ENCODE data around the gene TRIM5. TPM values are rescaled to one million over a fixed set of nuclear protein-coding genes. Genes with fewer than 3 reads are reported as not detected.
A peak's percentile ranks its signal among the peaks of the same experiment; 100 is the strongest.

The TRIM5 gene
- total and polyA plus RNA-seq, 10 of the 15 experiments (the other 5 are each of a cell fraction or from before 2014, with no cell fraction given): 20.0 to 59.7 (median 31.8) TPM

DNA sequence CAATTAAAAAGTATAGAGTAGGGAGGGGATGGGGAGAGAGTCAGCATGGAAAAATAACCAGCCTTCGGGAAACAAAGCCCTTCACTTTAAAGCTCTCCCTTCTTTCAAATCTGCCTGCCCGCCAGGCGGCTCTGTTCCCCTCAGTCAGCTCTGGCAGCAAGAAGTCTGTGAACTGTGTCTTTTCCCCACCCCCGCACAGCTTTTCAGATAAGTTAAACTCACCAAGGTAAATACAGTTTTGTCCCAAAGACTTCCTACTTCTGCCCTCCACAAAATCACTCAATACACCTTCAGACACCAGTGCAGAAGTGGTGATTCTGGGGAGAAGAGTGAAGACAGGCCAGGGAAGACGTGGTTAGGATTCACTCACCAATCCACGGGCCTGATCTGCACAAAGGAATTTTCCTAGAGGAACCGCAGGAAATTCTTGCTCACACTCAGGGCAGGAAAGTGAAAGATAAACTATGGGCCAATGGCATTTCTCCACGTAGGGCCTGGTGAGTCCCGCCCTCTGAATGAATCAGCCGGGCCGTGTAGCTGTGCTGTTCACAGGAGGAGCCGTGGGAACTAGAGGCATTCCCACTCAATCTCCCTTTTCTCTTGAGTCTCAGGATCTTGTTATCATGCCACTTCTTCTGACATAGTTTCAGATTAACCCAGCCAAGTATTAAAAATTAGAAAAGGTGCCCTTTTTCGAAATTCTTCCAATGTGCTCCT, at the start of gene TRIM5 (continued):
- TF ChIP-seq, protein P1, sequence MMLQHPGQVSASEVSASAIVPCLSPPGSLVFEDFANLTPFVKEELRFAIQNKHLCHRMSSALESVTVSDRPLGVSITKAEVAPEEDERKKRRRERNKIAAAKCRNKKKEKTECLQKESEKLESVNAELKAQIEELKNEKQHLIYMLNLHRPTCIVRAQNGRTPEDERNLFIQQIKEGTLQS (IDR thresholded peaks at IDR 0.05; ENCODE audit: borderline replicate concordance, extremely low read depth, low read depth, low read length): 0 out of 2 replicates have a peak, but pooled peaks have one; percentile 4
- no peak for TF ChIP-seq DPF2 (IDR thresholded peaks at IDR 0.05)
- no peak for TF ChIP-seq ELK1 (IDR thresholded peaks at IDR 0.05; ENCODE audit: low read depth, low read length)
- peak; percentile 56; the same call in 1 of the 2 replicates for TF ChIP-seq TAF1 (IDR thresholded peaks at IDR 0.05; ENCODE audit: borderline replicate concordance, low read depth, low read length)
- TF ChIP-seq MEF2B (IDR thresholded peaks at IDR 0.05; ENCODE audit: partially characterized antibody, poor library complexity, severe bottlenecking): peak; percentile 53
- TF ChIP-seq, protein P2, sequence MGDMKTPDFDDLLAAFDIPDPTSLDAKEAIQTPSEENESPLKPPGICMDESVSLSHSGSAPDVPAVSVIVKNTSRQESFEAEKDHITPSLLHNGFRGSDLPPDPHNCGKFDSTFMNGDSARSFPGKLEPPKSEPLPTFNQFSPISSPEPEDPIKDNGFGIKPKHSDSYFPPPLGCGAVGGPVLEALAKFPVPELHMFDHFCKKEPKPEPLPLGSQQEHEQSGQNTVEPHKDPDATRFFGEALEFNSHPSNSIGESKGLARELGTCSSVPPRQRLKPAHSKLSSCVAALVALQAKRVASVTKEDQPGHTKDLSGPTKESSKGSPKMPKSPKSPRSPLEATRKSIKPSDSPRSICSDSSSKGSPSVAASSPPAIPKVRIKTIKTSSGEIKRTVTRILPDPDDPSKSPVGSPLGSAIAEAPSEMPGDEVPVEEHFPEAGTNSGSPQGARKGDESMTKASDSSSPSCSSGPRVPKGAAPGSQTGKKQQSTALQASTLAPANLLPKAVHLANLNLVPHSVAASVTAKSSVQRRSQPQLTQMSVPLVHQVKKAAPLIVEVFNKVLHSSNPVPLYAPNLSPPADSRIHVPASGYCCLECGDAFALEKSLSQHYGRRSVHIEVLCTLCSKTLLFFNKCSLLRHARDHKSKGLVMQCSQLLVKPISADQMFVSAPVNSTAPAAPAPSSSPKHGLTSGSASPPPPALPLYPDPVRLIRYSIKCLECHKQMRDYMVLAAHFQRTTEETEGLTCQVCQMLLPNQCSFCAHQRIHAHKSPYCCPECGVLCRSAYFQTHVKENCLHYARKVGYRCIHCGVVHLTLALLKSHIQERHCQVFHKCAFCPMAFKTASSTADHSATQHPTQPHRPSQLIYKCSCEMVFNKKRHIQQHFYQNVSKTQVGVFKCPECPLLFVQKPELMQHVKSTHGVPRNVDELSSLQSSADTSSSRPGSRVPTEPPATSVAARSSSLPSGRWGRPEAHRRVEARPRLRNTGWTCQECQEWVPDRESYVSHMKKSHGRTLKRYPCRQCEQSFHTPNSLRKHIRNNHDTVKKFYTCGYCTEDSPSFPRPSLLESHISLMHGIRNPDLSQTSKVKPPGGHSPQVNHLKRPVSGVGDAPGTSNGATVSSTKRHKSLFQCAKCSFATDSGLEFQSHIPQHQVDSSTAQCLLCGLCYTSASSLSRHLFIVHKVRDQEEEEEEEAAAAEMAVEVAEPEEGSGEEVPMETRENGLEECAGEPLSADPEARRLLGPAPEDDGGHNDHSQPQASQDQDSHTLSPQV (IDR thresholded peaks at IDR 0.05): no peak
- TF ChIP-seq EGR1 (IDR thresholded peaks at IDR 0.05; ENCODE audit: borderline replicate concordance in 1 of 2, low read depth in 2 of 2, low read length in 2 of 2): peak in 1 of 2 experiments; percentile 98; a peak in 2 of 3 replicates
- no peak; a peak in 1 of 4 replicates for TF ChIP-seq ETV6 (conservative IDR thresholded peaks at IDR 0.05 in 1 of 2, IDR thresholded peaks at IDR 0.05 in 1 of 2; ENCODE audit: borderline replicate concordance in 1 of 2, low read depth in 1 of 2)
- TF ChIP-seq SREBF1 (IDR thresholded peaks at IDR 0.05; ENCODE audit: low read length): no peak
- TF ChIP-seq, protein P3, sequence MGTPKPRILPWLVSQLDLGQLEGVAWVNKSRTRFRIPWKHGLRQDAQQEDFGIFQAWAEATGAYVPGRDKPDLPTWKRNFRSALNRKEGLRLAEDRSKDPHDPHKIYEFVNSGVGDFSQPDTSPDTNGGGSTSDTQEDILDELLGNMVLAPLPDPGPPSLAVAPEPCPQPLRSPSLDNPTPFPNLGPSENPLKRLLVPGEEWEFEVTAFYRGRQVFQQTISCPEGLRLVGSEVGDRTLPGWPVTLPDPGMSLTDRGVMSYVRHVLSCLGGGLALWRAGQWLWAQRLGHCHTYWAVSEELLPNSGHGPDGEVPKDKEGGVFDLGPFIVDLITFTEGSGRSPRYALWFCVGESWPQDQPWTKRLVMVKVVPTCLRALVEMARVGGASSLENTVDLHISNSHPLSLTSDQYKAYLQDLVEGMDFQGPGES (IDR thresholded peaks at IDR 0.05): no peak
- TF ChIP-seq, protein P4, sequence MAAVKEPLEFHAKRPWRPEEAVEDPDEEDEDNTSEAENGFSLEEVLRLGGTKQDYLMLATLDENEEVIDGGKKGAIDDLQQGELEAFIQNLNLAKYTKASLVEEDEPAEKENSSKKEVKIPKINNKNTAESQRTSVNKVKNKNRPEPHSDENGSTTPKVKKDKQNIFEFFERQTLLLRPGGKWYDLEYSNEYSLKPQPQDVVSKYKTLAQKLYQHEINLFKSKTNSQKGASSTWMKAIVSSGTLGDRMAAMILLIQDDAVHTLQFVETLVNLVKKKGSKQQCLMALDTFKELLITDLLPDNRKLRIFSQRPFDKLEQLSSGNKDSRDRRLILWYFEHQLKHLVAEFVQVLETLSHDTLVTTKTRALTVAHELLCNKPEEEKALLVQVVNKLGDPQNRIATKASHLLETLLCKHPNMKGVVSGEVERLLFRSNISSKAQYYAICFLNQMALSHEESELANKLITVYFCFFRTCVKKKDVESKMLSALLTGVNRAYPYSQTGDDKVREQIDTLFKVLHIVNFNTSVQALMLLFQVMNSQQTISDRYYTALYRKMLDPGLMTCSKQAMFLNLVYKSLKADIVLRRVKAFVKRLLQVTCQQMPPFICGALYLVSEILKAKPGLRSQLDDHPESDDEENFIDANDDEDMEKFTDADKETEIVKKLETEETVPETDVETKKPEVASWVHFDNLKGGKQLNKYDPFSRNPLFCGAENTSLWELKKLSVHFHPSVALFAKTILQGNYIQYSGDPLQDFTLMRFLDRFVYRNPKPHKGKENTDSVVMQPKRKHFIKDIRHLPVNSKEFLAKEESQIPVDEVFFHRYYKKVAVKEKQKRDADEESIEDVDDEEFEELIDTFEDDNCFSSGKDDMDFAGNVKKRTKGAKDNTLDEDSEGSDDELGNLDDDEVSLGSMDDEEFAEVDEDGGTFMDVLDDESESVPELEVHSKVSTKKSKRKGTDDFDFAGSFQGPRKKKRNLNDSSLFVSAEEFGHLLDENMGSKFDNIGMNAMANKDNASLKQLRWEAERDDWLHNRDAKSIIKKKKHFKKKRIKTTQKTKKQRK (IDR thresholded peaks at IDR 0.05; ENCODE audit: low read depth, low read length): no peak
- peak; percentile 83 for TF ChIP-seq RUNX3 (IDR thresholded peaks at IDR 0.05; ENCODE audit: low read length)
- no peak for TF ChIP-seq SRF (IDR thresholded peaks at IDR 0.05; ENCODE audit: low read depth in 2 of 2, low read length in 2 of 2)
- TF ChIP-seq GABPA (IDR thresholded peaks at IDR 0.05; ENCODE audit: low read depth): no peak
- no peak for TF ChIP-seq KDM1A (IDR thresholded peaks at IDR 0.05; ENCODE audit: borderline replicate concordance)
- TF ChIP-seq NFIC (IDR thresholded peaks at IDR 0.05; ENCODE audit: low read depth, low read length): 0 out of 2 replicates have a peak, but pooled peaks have one; percentile 66
- no peak for TF ChIP-seq SREBF2 (IDR thresholded peaks at IDR 0.05; ENCODE audit: low read length)
- no peak for TF ChIP-seq RAD51 (IDR thresholded peaks at IDR 0.05)
- peak; percentile 63; the same call in 1 of the 2 replicates for TF ChIP-seq FOXM1 (IDR thresholded peaks at IDR 0.05; ENCODE audit: low read depth, low read length)
